ENCODE data around the gene P2RX6. TPM values are rescaled to one million over a fixed set of nuclear protein-coding genes. Genes with fewer than 3 reads are reported as not detected.

The P2RX6 gene
- total and polyA plus RNA-seq, 9 of the 15 experiments (the other 6 are each of a cell fraction or from before 2014, with no cell fraction given): 0.01 to 3.9 (median 1.5) TPM; not detected in 1

DNA sequence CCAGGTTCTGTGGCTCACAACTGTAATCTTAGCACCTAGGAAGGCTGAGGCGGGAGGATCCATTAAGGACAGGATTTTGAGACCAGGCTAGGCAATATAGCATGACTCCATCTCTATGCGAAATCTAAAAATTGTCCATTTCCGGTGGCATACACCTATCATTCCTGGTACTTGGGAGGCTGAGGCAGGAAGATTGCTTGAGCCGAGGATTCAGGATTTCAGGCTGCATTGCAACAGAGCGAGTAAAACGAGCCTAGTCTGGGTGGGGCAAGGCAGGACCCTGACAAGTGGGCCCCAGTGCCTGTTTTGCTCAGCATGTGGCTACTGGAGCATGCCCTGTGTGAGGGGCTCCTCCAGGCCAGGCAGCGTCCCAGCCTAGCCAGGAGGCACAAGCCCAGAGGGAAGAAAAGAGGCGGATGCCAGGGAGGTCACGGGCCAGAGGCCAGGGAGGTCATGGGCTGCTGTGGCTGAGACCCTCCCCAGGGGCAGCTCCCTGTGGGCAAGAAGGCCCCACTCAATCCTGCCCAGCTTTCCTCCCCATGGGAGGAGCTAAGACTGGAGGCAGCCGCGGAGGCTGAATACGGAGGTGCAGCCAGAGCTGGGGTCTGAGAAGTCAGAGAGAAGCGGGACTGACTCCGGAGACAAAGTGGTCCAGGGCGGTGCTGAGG is 39.2 kb downstream of the P2RX6 start (continued):
- TF ChIP-seq, protein P1, sequence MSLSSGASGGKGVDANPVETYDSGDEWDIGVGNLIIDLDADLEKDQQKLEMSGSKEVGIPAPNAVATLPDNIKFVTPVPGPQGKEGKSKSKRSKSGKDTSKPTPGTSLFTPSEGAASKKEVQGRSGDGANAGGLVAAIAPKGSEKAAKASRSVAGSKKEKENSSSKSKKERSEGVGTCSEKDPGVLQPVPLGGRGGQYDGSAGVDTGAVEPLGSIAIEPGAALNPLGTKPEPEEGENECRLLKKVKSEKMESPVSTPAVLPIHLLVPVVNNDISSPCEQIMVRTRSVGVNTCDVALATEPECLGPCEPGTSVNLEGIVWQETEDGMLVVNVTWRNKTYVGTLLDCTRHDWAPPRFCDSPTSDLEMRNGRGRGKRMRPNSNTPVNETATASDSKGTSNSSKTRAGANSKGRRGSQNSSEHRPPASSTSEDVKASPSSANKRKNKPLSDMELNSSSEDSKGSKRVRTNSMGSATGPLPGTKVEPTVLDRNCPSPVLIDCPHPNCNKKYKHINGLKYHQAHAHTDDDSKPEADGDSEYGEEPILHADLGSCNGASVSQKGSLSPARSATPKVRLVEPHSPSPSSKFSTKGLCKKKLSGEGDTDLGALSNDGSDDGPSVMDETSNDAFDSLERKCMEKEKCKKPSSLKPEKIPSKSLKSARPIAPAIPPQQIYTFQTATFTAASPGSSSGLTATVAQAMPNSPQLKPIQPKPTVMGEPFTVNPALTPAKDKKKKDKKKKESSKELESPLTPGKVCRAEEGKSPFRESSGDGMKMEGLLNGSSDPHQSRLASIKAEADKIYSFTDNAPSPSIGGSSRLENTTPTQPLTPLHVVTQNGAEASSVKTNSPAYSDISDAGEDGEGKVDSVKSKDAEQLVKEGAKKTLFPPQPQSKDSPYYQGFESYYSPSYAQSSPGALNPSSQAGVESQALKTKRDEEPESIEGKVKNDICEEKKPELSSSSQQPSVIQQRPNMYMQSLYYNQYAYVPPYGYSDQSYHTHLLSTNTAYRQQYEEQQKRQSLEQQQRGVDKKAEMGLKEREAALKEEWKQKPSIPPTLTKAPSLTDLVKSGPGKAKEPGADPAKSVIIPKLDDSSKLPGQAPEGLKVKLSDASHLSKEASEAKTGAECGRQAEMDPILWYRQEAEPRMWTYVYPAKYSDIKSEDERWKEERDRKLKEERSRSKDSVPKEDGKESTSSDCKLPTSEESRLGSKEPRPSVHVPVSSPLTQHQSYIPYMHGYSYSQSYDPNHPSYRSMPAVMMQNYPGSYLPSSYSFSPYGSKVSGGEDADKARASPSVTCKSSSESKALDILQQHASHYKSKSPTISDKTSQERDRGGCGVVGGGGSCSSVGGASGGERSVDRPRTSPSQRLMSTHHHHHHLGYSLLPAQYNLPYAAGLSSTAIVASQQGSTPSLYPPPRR (CRISPR knock-in tag; IDR thresholded peaks at IDR 0.05; ENCODE audit: borderline replicate concordance): no peak
- TF ChIP-seq CCAR2 (IDR thresholded peaks at IDR 0.05; ENCODE audit: low read depth, low read length) (no peak), VEZF1 (CRISPR knock-in tag; IDR thresholded peaks at IDR 0.05) (no peak), ZNF57 (CRISPR knock-in tag; IDR thresholded peaks at IDR 0.05) (no peak), NCOA1 (IDR thresholded peaks at IDR 0.05; ENCODE audit: low read depth) (no peak), FUS (optimal IDR thresholded peaks at IDR 0.05; ENCODE audit: low read depth, low read length) (no peak), RHOXF2B (CRISPR knock-in tag; conservative IDR thresholded peaks at IDR 0.05) (no peak), ZMIZ1 (IDR thresholded peaks at IDR 0.05; ENCODE audit: low read depth in 2 of 2, low read length in 2 of 2) (0 out of 4 replicates have a peak, but pooled peaks of 1 of the 2 experiments have one; percentile 26), PML (IDR thresholded peaks at IDR 0.05; ENCODE audit: low read length) (no peak), ZNF280A (IDR thresholded peaks at IDR 0.05; ENCODE audit: low read depth, partially characterized antibody) (no peak), KLF1 (tag; IDR thresholded peaks at IDR 0.05) (0 out of 2 replicates have a peak, but pooled peaks have one; percentile 46), NFIX (CRISPR knock-in tag; IDR thresholded peaks at IDR 0.05; ENCODE audit: low read depth) (no peak), KDM4B (IDR thresholded peaks at IDR 0.05; ENCODE audit: borderline replicate concordance in 2 of 2, low read depth in 1 of 2) (peak in 1 of 2 experiments; percentile 26; a peak in 1 of 4 replicates)
- TF ChIP-seq, protein P2, sequence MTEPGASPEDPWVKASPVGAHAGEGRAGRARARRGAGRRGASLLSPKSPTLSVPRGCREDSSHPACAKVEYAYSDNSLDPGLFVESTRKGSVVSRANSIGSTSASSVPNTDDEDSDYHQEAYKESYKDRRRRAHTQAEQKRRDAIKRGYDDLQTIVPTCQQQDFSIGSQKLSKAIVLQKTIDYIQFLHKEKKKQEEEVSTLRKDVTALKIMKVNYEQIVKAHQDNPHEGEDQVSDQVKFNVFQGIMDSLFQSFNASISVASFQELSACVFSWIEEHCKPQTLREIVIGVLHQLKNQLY (CRISPR knock-in tag; conservative IDR thresholded peaks at IDR 0.05): 0 out of 4 replicates have a peak, but pooled peaks of 1 of the 2 experiments have one; percentile 72

Measured in K562 (cell line).